Breast epithelium (tissue), 4 donors: ENCODE measurements around the gene GON4L. TPM values are rescaled to one million over a fixed set of nuclear protein-coding genes. Genes with fewer than 3 reads are reported as not detected.

Source experiments
- DNase-seq, 2 donors: peaks; one replicate each; pipeline ENCODE4 v3.0.0-alpha.2; 2019; ENCODE audit warnings: low spot score in 2 of 2
- H3K27ac ChIP-seq, 2 donors: fragments of 200-600 bp; sonication (generic) in 1 of 2; one replicate each; pipeline ENCODE4 v1.5.1; 2016 to 2019; ENCODE audit warnings: mild to moderate bottlenecking in 1 of 2
- H3K27me3 ChIP-seq, 2 donors: fragments of 200-600 bp; sonication (generic) in 1 of 2; one replicate each; pipeline versions ENCODE4 v1.5.1 to v1.6.0; 2017 to 2019; ENCODE audit warnings: control low read depth in 1 of 2, mild to moderate bottlenecking in 1 of 2
- H3K36me3 ChIP-seq: fragments of 200-600 bp; one replicate; pipeline ENCODE4 v1.5.1; 2019
- H3K4me1 ChIP-seq, 2 donors: fragments of 200-600 bp; sonication (generic); one replicate each; pipeline ENCODE4 v1.5.1; 2016 to 2019; ENCODE audit warnings: control low read depth in 1 of 2
- H3K4me3 ChIP-seq, 3 donors: fragments of 200-600 bp; sonication (generic); 1 replicate in 2 of 3; 2 replicates in 1 of 3; pipeline ENCODE4 v1.5.1; 2016 to 2019; ENCODE audit warnings: mild to moderate bottlenecking in 3 of 3, moderate library complexity in 2 of 3
- H3K9me3 ChIP-seq, 2 donors: fragments of 200-600 bp; sonication (generic) in 1 of 2; one replicate each; pipeline ENCODE4 v1.5.1; 2016 to 2019; ENCODE audit warnings: control low read depth in 1 of 2
- CTCF ChIP-seq, 3 donors: fragments of 450-650 bp; IDR thresholded peaks; one replicate each; pipeline ENCODE4 v1.5.1; 2016 to 2017; ENCODE audit warnings: antibody characterized with exemption in 3 of 3, mild to moderate bottlenecking in 3 of 3, moderate library complexity in 3 of 3
- POLR2A ChIP-seq: fragments of 450-650 bp; IDR thresholded peaks from one replicate; pipeline ENCODE4 v1.6.1; 2016; ENCODE audit warnings: antibody characterized with exemption, mild to moderate bottlenecking, moderate library complexity
- POLR2AphosphoS5 ChIP-seq, 3 donors: sonication (generic); formaldehyde crosslinking; IDR thresholded peaks; one replicate each; pipeline ENCODE4 v1.6.1; 2017; ENCODE audit warnings: antibody characterized with exemption in 3 of 3
- intact Hi-C: fragments of 100-400 bp; cut with DNase I; formaldehyde crosslinking; loops from one replicate; pipeline ENCODE4 v1.15.1; 2023; ENCODE audit warnings: low total_unique reads
- total RNA-seq, 3 donors: library from RNA; depleted of rRNA; stranded (reverse); fragments of >200 nt; gene quantifications; one replicate each; pipeline ENCODE4 v1.1.0, GENCODE V29; 2016

GON4L gene
- total RNA-seq, 3 donors from 2014 or later = 33.3 to 56.4 (median 56.1) TPM

- intact Hi-C loops = no loop called here
- Histone ChIP-seq H3K9me3 (no peaks in the 10 kb centered on the region), H3K4me3 (no peak overlapping the region), H3K4me1 (no peaks in the 10 kb centered on the region), H3K27me3 (no peaks in the 10 kb centered on the region), H3K36me3 (no peaks in the 10 kb centered on the region), H3K27ac (no peak overlapping the region)
- no peak for DNase-seq
- TF ChIP-seq POLR2AphosphoS5 (IDR thresholded peaks at IDR 0.05) = no peak
- TF ChIP-seq CTCF (IDR thresholded peaks at IDR 0.05) = no peak
- no peak for TF ChIP-seq POLR2A
These were observed 16.8 kb upstream of the GON4L start for GRCh38 chr1:155873860-155874259.

- H3K27me3 ChIP-seq = no peaks in the 10 kb centered on the region
- intact Hi-C loops = no loop called here
- H3K9me3 ChIP-seq = no peaks in the 10 kb centered on the region
- H3K4me3 ChIP-seq = no peak overlapping the region
- TF ChIP-seq CTCF (IDR thresholded peaks at IDR 0.05) = no peak
- TF ChIP-seq POLR2AphosphoS5 (IDR thresholded peaks at IDR 0.05) = no peak
- TF ChIP-seq POLR2A = no peak
- no peak for DNase-seq
- H3K27ac ChIP-seq = no peak overlapping the region
- no peaks in the 10 kb centered on the region for H3K36me3 ChIP-seq
- H3K4me1 ChIP-seq = no peaks in the 10 kb centered on the region
These were observed 15.5 kb upstream of the GON4L start for GRCh38 chr1:155872527-155872926.

GRCh38 chr1:155871390-155871789, 14.4 kb upstream of the GON4L start:
- H3K4me3 ChIP-seq = no peak overlapping the region
- TF ChIP-seq POLR2AphosphoS5 (IDR thresholded peaks at IDR 0.05) (no peak), POLR2A (no peak), CTCF (IDR thresholded peaks at IDR 0.05) (no peak)
- no peaks in the 10 kb centered on the region for H3K4me1 ChIP-seq
- H3K27ac ChIP-seq = no peak overlapping the region
- intact Hi-C loops = no loop called here
- no peaks in the 10 kb centered on the region for H3K27me3 ChIP-seq
- DNase-seq = no peak
- H3K36me3 ChIP-seq = no peaks in the 10 kb centered on the region
- H3K9me3 ChIP-seq = no peaks in the 10 kb centered on the region

GRCh38 chr1:155867766-155868165, 10.8 kb upstream of the GON4L start:
- Histone ChIP-seq H3K27ac (no peak overlapping the region), H3K4me1 (no peaks in the 10 kb centered on the region), H3K4me3 (no peak overlapping the region), H3K9me3 (no peaks in the 10 kb centered on the region), H3K36me3 (no peaks in the 10 kb centered on the region), H3K27me3 (no peaks in the 10 kb centered on the region)
- no peak for DNase-seq
- intact Hi-C loops = no loop called here
- TF ChIP-seq POLR2AphosphoS5 (IDR thresholded peaks at IDR 0.05) (no peak), CTCF (IDR thresholded peaks at IDR 0.05) (no peak), POLR2A (no peak)

GRCh38 chr1:155864393-155864792, 7.4 kb upstream of the GON4L start:
- TF ChIP-seq POLR2A (no peak), POLR2AphosphoS5 (IDR thresholded peaks at IDR 0.05) (no peak), CTCF (IDR thresholded peaks at IDR 0.05) (no peak)
- intact Hi-C loops = no loop called here

More at GRCh38 chr1:155864393-155864792, 7.4 kb upstream of the GON4L start:
- Histone ChIP-seq H3K9me3 (no peaks in the 10 kb centered on the region), H3K4me1 (no peaks in the 10 kb centered on the region), H3K36me3 (no peaks in the 10 kb centered on the region), H3K27ac (no peak overlapping the region), H3K4me3 (no peak overlapping the region), H3K27me3 (no peaks in the 10 kb centered on the region)
- DNase-seq = no peak
